ENCODE results near the gene FAM13C.
"Not testable (repeated sequence)": the region's sequence is repeated elsewhere in the genome, so short reads cannot be mapped to it uniquely, and the experiment has no call there.

Gene FAM13C

GRCh38 chr10:59362144-59362958, at the start of gene FAM13C:
TSS of gene FAM13C (minus strand) at chr10:59362549. CDS start at chr10:59362460, 89 bp downstream.
- DNase-seq (ENCODE audit: extremely low read depth in 1 of 2, low read depth in 1 of 2), result no peak

GRCh38 chr10:59405235-59405634, 42.9 kb upstream of the FAM13C start:
- no peak for DNase-seq (ENCODE audit: extremely low read depth in 1 of 2, low read depth in 1 of 2)

GRCh38 chr10:59400214-59400613, 37.9 kb upstream of the FAM13C start:
- no peak for DNase-seq (ENCODE audit: extremely low read depth in 1 of 2, low read depth in 1 of 2)

GRCh38 chr10:59399329-59399728, 37.0 kb upstream of the FAM13C start:
- not testable (repeated sequence) for DNase-seq (ENCODE audit: extremely low read depth in 1 of 2, low read depth in 1 of 2)

- DNase-seq (ENCODE audit: extremely low read depth in 1 of 2, low read depth in 1 of 2), result no peak
Measured at GRCh38 chr10:59397961-59398360, 35.6 kb upstream of the FAM13C start.

GRCh38 chr10:59395984-59396383, 33.6 kb upstream of the FAM13C start:
- DNase-seq (ENCODE audit: extremely low read depth in 1 of 2, low read depth in 1 of 2), result no peak

GRCh38 chr10:59393349-59393748, 31.0 kb upstream of the FAM13C start:
- DNase-seq (ENCODE audit: extremely low read depth in 1 of 2, low read depth in 1 of 2), result no peak

- DNase-seq (ENCODE audit: extremely low read depth in 1 of 2, low read depth in 1 of 2), result no peak
Measured at GRCh38 chr10:59391060-59391459, 28.7 kb upstream of the FAM13C start.

GRCh38 chr10:59388671-59388976, 26.3 kb upstream of the FAM13C start:
- DNase-seq (ENCODE audit: extremely low read depth in 1 of 2, low read depth in 1 of 2), result no peak

GRCh38 chr10:59387951-59388670, 25.8 kb upstream of the FAM13C start:
- no peak for DNase-seq (ENCODE audit: extremely low read depth in 1 of 2, low read depth in 1 of 2)

- DNase-seq (ENCODE audit: extremely low read depth in 1 of 2, low read depth in 1 of 2), result no peak
Measured at GRCh38 chr10:59384761-59385160, 22.4 kb upstream of the FAM13C start.

GRCh38 chr10:59383908-59384307, 21.6 kb upstream of the FAM13C start:
- DNase-seq (ENCODE audit: extremely low read depth in 1 of 2, low read depth in 1 of 2), result no peak

- DNase-seq (ENCODE audit: extremely low read depth in 1 of 2, low read depth in 1 of 2), result no peak
Measured at GRCh38 chr10:59383436-59383835, 21.1 kb upstream of the FAM13C start.

- DNase-seq (ENCODE audit: extremely low read depth in 1 of 2, low read depth in 1 of 2), result no peak
Measured at GRCh38 chr10:59382831-59383295, 20.5 kb upstream of the FAM13C start.

GRCh38 chr10:59381687-59382086, 19.3 kb upstream of the FAM13C start:
- DNase-seq (ENCODE audit: extremely low read depth in 1 of 2, low read depth in 1 of 2), result no peak

GRCh38 chr10:59376846-59377245, 14.5 kb upstream of the FAM13C start:
- DNase-seq (ENCODE audit: extremely low read depth in 1 of 2, low read depth in 1 of 2), result no peak

- DNase-seq (ENCODE audit: extremely low read depth in 1 of 2, low read depth in 1 of 2), result no peak
Measured at GRCh38 chr10:59375990-59376389, 13.6 kb upstream of the FAM13C start.

GRCh38 chr10:59374916-59375315, 12.6 kb upstream of the FAM13C start:
- no peak for DNase-seq (ENCODE audit: extremely low read depth in 1 of 2, low read depth in 1 of 2)

GRCh38 chr10:59373071-59373470, 10.7 kb upstream of the FAM13C start:
- DNase-seq (ENCODE audit: extremely low read depth in 1 of 2, low read depth in 1 of 2), result no peak

GRCh38 chr10:59372543-59372942, 10.2 kb upstream of the FAM13C start:
- DNase-seq (ENCODE audit: extremely low read depth in 1 of 2, low read depth in 1 of 2), result no peak

- no peak for DNase-seq (ENCODE audit: extremely low read depth in 1 of 2, low read depth in 1 of 2)
Measured at GRCh38 chr10:59366290-59366689, 3.9 kb upstream of the FAM13C start.

GRCh38 chr10:59363446-59363958, 1.2 kb upstream of the FAM13C start:
- no peak for DNase-seq (ENCODE audit: extremely low read depth in 1 of 2, low read depth in 1 of 2)
